Superior temporal gyrus (tissue), 1 donor: ENCODE data around the gene PLCXD1.
"Not testable (repeated sequence)": the region's sequence is repeated elsewhere in the genome, so short reads cannot be mapped to it uniquely, and the experiment has no call there.

Experiments
- DNase-seq: peaks from one replicate; pipeline ENCODE4 v3.0.0-alpha.2; 2016; ENCODE audit errors: extremely low spot score

The PLCXD1 gene, protein sequence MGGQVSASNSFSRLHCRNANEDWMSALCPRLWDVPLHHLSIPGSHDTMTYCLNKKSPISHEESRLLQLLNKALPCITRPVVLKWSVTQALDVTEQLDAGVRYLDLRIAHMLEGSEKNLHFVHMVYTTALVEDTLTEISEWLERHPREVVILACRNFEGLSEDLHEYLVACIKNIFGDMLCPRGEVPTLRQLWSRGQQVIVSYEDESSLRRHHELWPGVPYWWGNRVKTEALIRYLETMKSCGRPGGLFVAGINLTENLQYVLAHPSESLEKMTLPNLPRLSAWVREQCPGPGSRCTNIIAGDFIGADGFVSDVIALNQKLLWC

DNA sequence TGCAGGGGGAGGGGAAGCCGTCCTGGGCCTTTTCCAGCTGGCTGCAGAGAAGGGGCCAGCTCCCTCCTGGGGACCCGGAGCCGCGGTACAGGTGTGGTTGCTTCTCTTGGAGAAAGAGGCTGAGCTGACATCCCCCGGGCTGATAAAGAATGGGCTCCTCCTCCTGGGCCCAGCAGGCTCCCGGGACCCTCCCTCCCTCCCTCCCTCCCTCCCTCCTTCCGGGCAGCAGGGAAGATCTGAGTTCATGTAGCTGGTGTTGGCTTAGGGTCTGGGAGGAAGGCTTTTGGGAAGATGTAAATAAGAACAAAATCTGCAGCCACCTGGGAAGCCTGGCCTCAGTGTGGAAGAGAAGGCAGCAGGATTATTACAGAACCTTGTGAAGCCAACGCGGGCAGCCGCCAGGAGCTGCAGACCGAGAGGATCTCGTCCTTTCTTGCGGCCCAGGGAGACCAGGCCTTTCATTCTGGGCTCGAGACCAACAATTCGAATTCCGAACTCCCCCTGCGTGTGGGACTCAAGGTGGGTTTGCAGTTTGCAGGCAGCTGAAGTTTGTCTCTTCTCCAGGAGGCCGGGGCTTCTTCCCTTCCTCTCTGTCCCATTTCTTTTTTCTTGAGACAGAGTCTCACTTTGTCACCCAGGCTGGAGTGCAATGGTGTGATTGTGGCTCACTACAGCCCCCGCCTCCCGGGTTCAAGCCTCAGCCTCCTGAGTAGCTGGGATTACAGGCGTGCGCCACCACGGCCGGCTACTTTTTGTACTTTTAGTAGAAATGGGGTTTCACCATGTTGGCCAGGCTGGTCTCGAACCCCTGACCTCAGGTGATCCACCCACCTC, at the start of gene PLCXD1:
TSS of gene PLCXD1 (plus strand) at position 216 of the 834 bp plus-strand sequence. CDS start 2,807 bp downstream, outside the sequence.
- DNase-seq = peak; percentile 62

DNA sequence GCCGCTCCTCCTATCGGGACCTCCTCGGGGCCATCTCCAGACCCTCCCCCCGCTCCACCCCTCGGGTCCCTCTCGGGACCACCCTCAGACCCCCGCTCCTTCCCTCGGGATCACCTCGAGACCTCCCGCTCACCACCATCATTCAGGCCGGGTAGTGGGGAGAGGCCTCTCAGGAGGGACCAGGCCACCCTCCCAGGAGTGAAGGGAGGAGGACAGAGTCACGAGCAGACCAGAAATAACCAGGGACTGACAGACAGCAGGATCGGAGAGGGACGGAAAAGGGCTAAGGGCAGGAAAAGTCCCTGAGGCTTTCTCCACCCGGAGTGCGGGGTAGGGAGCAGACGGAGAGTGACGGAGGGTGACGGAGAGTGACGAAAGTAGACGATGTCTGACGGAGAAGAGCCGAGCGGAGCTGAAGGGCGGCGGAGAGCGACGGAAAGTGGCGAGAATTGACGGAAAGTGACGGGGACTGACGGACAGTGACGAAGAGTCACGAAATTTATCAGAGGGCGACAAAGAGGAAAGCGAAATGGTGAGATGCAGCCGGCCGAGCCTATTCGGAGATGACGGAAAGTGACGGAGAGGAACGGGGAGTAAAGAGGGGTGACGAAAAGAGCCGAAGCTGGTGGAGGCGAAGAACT, 49.4 kb upstream of the PLCXD1 start:
- not testable (repeated sequence) for DNase-seq

- DNase-seq = not testable (repeated sequence)
Measured at GRCh38 chrX:232278-232655, 48.9 kb upstream of the PLCXD1 start.

DNA sequence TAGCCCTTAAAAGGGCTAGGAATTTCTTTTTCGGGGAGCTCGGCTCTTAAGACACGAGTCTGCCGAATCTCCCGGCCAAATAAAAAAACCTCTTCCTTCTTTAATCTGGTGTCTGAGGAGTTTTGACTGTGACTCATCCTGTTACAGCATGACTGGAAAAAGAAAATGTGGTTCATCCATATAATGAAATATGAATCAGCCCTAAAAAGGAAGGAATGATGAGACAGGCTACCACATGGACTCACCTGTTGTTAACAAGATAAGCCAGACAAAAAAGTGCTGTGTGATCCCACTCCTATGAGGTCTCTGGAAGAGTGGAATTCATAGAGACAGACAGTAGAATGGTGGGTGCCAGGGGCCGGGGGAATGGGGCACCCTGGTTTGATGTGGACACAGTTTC, 45.0 kb upstream of the PLCXD1 start:
- DNase-seq = not testable (repeated sequence)

DNA sequence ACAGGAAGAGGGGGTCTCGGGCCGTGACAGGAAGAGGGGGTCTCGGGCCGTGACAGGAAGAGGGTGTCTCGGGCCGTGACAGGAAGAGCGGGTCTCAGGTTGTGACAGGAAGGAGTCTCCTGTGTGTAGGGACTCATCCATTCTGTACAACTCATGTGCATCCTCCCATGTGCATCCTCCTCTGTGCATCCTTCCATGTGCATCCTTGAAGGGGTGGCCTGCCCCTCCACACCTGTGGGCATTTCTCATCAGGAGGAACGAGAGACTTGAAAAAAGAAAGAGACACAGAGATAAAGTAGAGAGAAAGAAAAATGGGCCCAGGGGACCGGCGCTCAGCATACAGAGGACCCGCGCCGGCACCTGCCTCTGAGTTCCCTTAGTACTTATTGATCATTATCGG, 30.2 kb upstream of the PLCXD1 start:
- DNase-seq = no peak

DNA sequence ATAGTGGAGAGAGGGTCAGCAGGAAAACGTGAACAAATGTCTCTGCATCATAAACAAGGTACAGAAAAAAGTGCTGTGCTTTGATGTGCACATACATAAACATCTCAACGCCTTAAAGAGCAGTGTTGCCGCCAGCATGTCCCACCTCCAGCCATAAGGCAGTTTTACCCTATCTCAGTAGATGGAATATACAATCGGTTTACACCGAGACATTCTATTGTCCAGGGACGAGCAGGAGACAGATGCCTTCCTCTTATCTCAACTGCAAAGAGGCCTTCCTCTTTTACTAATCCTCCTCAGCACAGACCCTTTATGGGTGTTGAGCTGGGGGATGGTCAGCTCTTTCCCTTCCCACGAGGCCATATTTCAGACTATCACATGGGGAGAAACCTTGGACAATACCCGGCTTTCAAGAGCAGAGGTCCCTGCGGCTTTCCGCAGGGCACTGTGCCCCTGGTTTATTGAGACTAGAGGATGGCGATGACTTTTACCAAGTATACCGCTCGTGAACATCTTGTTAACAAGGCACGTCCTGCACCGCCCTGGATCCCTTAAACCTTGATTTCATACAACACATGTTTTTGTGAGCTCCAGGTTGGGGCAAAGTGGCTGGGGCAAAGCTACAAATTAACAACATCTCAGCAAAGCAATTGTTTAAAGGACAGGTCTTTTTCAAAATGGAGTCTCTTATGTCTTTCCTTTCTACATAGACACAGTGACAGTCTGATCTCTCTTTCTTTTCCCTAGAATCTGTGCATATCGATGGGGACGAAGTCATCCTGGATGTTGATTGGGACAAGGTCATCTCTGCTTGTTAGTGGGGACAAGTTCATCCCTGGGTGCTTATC, 29.6 kb upstream of the PLCXD1 start:
- DNase-seq = peak; percentile 0

DNA sequence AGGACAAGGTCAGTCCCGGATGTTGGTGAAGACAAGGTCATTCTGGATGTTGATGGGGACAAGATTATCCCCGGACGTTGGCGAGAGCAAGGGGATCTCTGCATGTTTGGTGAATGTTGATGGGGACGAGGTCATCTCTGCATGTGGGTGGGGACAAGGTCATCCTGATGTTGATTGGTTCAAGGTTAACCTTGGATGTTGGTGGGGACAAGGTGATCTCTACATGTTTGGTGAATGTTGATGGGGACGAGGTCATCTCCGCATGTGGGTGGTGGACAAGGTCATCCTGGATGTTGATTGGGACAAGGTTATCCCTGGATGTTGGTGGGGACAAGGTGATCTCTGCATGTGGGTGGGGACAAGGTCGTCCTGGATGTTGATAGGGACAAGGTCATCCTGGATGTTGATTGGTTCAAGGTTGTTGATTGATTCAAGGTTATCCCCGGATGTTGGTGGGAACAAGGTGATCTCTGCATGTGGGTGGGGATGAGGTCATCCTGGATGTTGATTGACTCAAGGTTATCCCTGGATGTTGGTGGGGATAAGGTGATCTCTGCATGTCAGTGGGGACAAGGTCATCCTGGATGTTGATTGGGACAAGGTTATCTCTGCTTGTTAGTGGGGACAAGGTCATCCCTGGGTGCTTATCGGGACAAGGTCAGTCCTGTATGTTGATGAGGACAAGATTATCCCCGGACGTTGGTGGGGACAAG, 28.8 kb upstream of the PLCXD1 start:
- DNase-seq = no peak

DNA sequence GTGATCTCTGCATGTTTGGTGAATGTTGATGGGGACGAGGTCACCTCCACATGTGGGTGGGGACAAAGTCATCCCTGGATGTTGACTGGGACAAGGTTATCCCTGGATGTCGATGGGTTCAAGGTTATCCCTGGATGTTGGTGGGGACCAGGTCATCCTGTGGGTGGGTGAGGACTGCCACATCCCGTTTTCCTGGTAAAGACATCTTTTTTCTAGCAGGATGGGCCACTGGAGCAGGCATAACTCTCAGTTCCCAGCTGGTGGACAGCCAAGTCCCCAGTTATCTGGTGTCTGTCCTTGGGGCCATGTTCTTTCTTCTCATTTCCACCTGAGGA, 28.3 kb upstream of the PLCXD1 start:
- DNase-seq = no peak

GRCh38 chrX:253451-254297, 27.5 kb upstream of the PLCXD1 start:
- no peak for DNase-seq

- DNase-seq = no peak
Measured at GRCh38 chrX:254630-255215, 26.5 kb upstream of the PLCXD1 start.

GRCh38 chrX:255923-256331, 25.3 kb upstream of the PLCXD1 start:
- no peak for DNase-seq

GRCh38 chrX:257054-257453, 24.1 kb upstream of the PLCXD1 start:
- not testable (repeated sequence) for DNase-seq

DNA sequence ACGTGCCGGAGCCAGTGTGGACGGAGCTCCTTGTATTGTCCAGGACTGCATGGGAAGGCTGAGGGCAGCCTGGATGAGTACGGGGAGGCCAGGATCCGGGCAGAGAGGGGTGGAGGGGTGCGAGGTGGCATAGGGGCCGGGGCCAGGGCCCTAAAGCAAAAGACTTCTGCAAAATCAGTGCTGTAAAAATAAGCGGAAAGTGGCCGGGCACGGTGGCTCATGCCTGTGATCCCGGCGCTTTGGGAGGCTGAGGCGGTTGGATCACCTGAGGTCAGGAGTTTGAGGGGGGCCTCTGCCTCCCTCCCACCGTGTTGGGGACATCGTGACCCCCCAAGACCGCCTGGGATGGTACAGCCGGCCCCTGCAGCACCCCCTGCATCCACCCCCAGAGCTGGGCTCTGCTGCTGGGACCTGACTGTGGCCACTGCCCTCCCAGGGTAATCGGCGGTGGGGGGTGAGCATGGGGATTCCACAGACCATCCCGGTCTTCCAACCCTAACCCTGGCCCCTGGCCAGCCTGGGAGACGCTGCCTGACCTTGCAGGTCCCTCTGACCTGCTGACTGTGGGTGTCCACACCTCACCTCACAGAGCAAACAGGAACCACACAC, 23.4 kb upstream of the PLCXD1 start:
- DNase-seq = no peak

GRCh38 chrX:258291-259040, 22.7 kb upstream of the PLCXD1 start:
- DNase-seq = no peak

- DNase-seq = no peak
Measured at GRCh38 chrX:259692-260355, 21.4 kb upstream of the PLCXD1 start.

- no peak for DNase-seq
Measured at GRCh38 chrX:261167-261918, 19.8 kb upstream of the PLCXD1 start.

DNA sequence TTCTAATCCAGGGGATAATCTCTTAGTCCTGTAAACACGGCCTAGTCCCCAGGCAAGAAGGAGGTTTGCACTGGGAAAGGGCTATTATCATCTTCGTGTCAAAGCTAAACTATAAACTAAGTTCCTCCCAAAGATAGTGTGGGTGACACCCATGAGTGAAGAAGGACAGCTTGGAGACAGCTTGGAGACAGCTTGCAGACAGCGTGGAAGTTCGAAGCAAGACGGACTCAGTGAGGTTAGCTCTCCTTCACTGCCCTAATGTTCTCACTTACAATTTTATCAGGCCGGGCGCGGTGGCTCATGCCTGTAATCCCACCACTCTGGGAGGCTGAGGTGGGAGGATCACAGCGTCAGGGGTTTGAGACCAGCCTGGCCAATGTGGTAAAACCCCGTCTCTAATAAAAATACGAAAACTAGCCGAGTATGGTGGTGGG, 19.2 kb upstream of the PLCXD1 start:
- no peak for DNase-seq
